Testis (tissue), 2 donors: ENCODE measurements around the gene ZDHHC17.

Experiments used
- POLR2A ChIP-seq: fragments of 450-650 bp; IDR thresholded peaks from one replicate; pipeline ENCODE4 v1.6.1; 2017; ENCODE audit warnings: antibody characterized with exemption, mild to moderate bottlenecking, moderate library complexity
- TF ChIP-seq, protein P1 (sequence below), 3 experiments: fragments of 450-650 bp in 2 of 3; fragments of 200-600 bp in 1 of 3; sonication (generic) in 1 of 3; IDR thresholded peaks; one replicate each; pipeline ENCODE4 v1.5.1; 2016 to 2019; ENCODE audit warnings: antibody characterized with exemption in 3 of 3, mild to moderate bottlenecking in 2 of 3, moderate library complexity in 1 of 3

DNA sequence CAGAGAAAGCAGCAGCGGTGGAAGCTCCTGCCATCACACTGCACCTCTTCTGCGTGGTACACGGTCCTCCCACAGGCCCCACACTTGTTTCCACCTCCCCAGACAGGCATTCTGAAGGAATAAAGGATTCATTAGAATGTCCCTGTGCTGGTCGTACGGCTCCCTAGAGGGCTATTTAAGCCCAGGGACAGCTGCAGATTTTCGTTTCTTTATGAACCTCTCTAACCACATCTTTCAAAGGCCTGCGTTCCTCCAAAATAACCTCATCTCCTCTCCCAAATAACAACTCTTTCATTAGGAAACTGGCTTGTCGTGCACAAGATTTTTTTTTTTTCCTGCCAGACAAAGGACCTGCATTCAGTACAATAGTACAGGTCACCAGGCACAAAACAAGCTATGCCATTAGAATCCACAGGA lies 102.2 kb downstream of the ZDHHC17 start:
- TF ChIP-seq, protein P1, sequence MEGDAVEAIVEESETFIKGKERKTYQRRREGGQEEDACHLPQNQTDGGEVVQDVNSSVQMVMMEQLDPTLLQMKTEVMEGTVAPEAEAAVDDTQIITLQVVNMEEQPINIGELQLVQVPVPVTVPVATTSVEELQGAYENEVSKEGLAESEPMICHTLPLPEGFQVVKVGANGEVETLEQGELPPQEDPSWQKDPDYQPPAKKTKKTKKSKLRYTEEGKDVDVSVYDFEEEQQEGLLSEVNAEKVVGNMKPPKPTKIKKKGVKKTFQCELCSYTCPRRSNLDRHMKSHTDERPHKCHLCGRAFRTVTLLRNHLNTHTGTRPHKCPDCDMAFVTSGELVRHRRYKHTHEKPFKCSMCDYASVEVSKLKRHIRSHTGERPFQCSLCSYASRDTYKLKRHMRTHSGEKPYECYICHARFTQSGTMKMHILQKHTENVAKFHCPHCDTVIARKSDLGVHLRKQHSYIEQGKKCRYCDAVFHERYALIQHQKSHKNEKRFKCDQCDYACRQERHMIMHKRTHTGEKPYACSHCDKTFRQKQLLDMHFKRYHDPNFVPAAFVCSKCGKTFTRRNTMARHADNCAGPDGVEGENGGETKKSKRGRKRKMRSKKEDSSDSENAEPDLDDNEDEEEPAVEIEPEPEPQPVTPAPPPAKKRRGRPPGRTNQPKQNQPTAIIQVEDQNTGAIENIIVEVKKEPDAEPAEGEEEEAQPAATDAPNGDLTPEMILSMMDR (IDR thresholded peaks at IDR 0.05) = no peak
- TF ChIP-seq POLR2A = no peak
